ENCODE results near the gene SIGLEC1.

- TF ChIP-seq ISL1 (CRISPR knock-in tag; IDR thresholded peaks at IDR 0.05) (no peak), RARB (CRISPR knock-in tag; IDR thresholded peaks at IDR 0.05) (no peak), SNAI2 (CRISPR knock-in tag; IDR thresholded peaks at IDR 0.05) (no peak)
Observed at GRCh38 chr20:3760655-3761348, 48.4 kb upstream of the SIGLEC1 start.

Data from SK-N-SH treated with all-trans-retinoic acid at 6 μM for 48 hours (cell line).